BLaER1 treated with 17β-estradiol and CSF1 and Interleukin-3, amounts not matched to agents 10 nM and 100 nM (cell line): ENCODE measurements around the gene TMEM95.
"Not testable (repeated sequence)": the region's sequence is repeated elsewhere in the genome, so short reads cannot be mapped to it uniquely, and the experiment has no call there.

Source experiments
- H3K27ac ChIP-seq, 11 experiments: shearing (Covaris generic); formaldehyde crosslinking; 2 replicates each; pipeline ENCODE4 v1.8.1; 2022
- H3K27me3 ChIP-seq, 11 experiments: shearing (Covaris generic); formaldehyde crosslinking; 2 replicates each; pipeline ENCODE4 v1.8.1; 2022
- H3K36me3 ChIP-seq, 11 experiments: shearing (Covaris generic); formaldehyde crosslinking; 2 replicates each; pipeline ENCODE4 v1.8.1; 2022
- H3K4me1 ChIP-seq, 10 experiments: shearing (Covaris generic); formaldehyde crosslinking; 2 replicates each; pipeline ENCODE4 v1.8.1; 2022
- H3K4me2 ChIP-seq, 11 experiments: shearing (Covaris generic); formaldehyde crosslinking; 2 replicates each; pipeline ENCODE4 v1.8.1; 2022
- H3K4me3 ChIP-seq, 10 experiments: shearing (Covaris generic); formaldehyde crosslinking; 2 replicates each; pipeline ENCODE4 v1.8.1; 2022
- H3K9ac ChIP-seq, 11 experiments: shearing (Covaris generic); formaldehyde crosslinking; 2 replicates each; pipeline ENCODE4 v1.8.1; 2022
- H3K9me3 ChIP-seq, 11 experiments: shearing (Covaris generic); formaldehyde crosslinking; replicated peaks in 1 of 11; 2 replicates each; pipeline ENCODE4 v1.8.1; 2022
- H4K20me1 ChIP-seq, 11 experiments: shearing (Covaris generic); formaldehyde crosslinking; 2 replicates each; pipeline ENCODE4 v1.8.1; 2022
- Cebpa-rat ChIP-seq, 11 experiments: shearing (Covaris generic); IDR thresholded peaks; 2 replicates each; pipeline ENCODE4 v1.8.1; 2022

The TMEM95 gene

DNA sequence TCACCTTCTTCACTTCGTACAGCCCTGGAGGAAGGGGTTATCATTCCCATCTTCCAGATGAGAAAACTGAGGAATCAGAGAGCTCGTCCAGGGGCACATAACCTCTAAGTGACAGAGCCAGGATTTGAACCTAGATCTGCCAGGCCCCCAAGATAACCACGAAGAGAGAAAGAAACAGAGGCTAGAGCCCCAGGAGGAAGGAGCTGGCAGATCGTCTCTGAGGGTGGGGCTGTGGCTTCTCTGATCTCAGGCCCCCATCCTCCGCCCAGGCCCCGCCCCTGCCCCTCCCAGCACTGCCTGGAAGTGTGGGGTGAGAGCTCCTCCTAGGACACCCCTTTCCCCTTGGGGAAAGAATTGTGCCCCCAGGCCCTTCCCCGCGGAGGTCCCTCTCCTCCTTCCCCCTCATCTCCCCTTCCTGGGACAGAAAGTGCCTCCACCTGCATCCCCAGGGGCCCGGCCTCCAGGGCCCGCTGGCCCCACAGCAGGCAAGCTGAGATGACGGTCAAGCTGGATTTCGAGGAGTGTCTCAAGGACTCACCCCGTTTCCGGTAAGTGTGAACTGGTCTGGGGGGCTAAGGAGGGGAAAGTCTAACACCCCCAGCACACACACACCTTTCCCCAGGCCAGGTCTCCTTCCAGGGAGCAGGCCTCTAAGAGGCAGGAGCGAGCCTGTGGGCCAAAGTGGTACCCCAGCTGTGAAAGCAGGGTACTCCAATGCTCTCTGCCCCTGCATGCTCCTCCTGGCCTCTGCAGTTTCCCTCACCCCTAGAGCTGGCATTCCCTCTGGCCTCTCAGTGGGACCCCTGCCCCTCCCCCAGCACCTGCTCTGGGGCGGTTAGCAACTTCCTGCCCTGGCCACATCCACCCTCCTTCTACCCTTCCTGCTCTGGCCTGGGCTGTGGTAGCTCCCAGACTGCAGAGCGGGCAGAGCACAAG, 18.4 kb upstream of the TMEM95 start, which contains the start of gene ACAP1:
ACAP1 (plus strand) TSS at position 290 of the 936 bp plus-strand sequence; CDS start at position 496, 206 bp downstream.
- Histone ChIP-seq H3K27ac (peak within 1 kb of the TSS; percentile 50 to 83 (median 75); a peak in 20 of 22 replicates), H3K9me3 (no peaks in the 10 kb centered on the region), H3K4me1 (peaks cover 64 to 90% (median 82%) of the 10 kb centered on the region in 10 experiments), H3K27me3 (no peaks in the 10 kb centered on the region), H3K9ac (peak within 1 kb of the TSS; percentile 67 to 78 (median 76)), H3K36me3 (peaks cover 0 to 36% (median 6%) of the 10 kb centered on the region in 11 experiments; a peak in 15 of 22 replicates), H3K4me2 (peak within 1 kb of the TSS; percentile 95 to 100 (median 99)), H4K20me1 (peaks cover 0 to 37% (median 0%) of the 10 kb centered on the region in 11 experiments; a peak in 6 of 22 replicates), H3K4me3 (peak within 1 kb of the TSS; percentile 56 to 77 (median 63))
- TF ChIP-seq Cebpa-rat (IDR thresholded peaks at IDR 0.05): no peak

DNA sequence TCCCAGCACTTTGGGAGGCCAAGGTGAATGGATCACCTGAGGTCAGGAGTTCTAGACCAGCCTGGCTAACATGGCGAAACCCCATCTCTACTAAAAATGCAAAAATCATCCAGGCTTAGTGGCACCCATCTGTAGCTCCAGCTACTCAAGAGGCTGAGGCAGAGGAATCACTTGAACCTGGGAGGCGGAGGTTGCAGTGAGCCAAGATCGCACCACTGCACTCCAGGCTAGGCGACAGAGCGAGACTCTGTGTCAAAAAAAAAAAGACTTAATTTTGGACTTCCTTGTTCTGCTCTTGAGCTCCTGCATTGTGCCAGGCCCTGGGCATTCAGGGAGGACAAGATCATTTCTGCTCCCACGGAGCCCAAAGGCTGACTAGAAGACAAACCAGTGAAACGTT, 17.4 kb upstream of the TMEM95 start:
- peaks cover 0 to 47% (median 17%) of the 10 kb centered on the region in 11 experiments; a peak in 18 of 22 replicates for H3K36me3 ChIP-seq
- peak overlapping the region in 8 of 11 experiments; percentile 65 to 83 (median 76); a peak in 16 of 22 replicates for H3K27ac ChIP-seq
- H3K9ac ChIP-seq: peak overlapping the region; percentile 3 to 77 (median 75); a peak in 18 of 22 replicates
- H3K4me3 ChIP-seq: peak overlapping the region; percentile 56 to 77 (median 63); a peak in 16 of 20 replicates
- peak overlapping the region; percentile 95 to 100 (median 99) for H3K4me2 ChIP-seq
- H4K20me1 ChIP-seq: peaks cover 0 to 43% (median 0%) of the 10 kb centered on the region in 11 experiments; a peak in 6 of 22 replicates
- not testable (repeated sequence) for H3K27me3 ChIP-seq, H3K9me3 ChIP-seq
- H3K4me1 ChIP-seq: peaks cover 55 to 79% (median 71%) of the 10 kb centered on the region in 10 experiments

DNA sequence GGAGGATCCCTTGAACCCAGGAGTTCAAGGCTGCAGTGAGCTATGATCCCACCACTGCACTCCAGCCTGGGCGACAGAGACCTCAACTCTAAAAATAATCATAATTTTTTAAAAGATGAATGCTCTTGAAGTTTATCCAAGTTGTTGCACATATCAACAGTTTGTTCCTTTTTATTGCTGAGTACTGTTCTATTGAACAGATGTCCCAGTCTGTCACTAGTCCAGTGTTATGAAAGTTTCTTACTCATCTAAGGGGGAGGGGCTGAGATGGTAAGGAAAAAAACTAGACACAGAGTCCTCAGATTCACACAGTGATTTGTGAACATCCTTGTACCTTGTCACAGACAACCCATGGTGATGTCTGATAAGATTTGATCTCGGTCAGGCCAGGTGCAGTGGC, 14.8 kb upstream of the TMEM95 start:
- Histone ChIP-seq H3K4me1 (peaks cover 42 to 63% (median 51%) of the 10 kb centered on the region in 10 experiments), H3K9me3 (no peaks in the 10 kb centered on the region), H3K4me2 (peak overlapping the region in 8 of 11 experiments; percentile 1 to 40 (median 15); a peak in 6 of 22 replicates), H3K36me3 (peaks cover 0 to 67% (median 30%) of the 10 kb centered on the region in 11 experiments; a peak in 18 of 22 replicates), H3K27ac (peak overlapping the region in 1 of 11 experiments; percentile 27; a peak in 3 of 22 replicates), H3K9ac (peak overlapping the region in 1 of 11 experiments; percentile 29; a peak in 1 of 22 replicates), H3K4me3 (no peak overlapping the region), H4K20me1 (peaks cover 0 to 63% (median 0%) of the 10 kb centered on the region in 11 experiments; a peak in 6 of 22 replicates), H3K27me3 (no peaks in the 10 kb centered on the region)
- no peak for TF ChIP-seq Cebpa-rat (IDR thresholded peaks at IDR 0.05)

DNA sequence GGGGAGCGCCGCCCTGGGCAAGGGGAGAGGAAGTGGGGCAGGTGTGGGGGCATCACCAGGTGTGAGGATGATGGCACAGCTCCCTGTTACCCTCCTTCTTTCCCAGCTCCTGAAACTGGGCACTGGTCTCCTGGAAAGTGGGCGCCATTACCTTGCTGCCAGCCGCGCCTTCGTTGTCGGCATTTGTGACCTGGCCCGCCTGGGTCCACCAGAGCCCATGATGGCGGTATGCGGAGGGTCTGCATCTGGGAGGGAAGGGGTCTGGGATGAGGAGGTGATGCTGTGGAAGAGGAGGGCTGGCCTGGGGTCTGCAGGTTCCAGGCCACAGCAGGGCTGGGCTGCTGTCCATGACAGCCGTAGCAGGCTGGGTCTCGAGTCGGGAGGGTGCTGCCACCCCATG, 13.1 kb upstream of the TMEM95 start:
- Histone ChIP-seq H3K4me3 (no peak overlapping the region), H3K27me3 (no peaks in the 10 kb centered on the region), H3K36me3 (peaks cover 5 to 77% (median 37%) of the 10 kb centered on the region in 11 experiments; a peak in 19 of 22 replicates), H3K4me1 (peaks cover 26 to 47% (median 35%) of the 10 kb centered on the region in 10 experiments), H4K20me1 (peaks cover 0 to 80% (median 0%) of the 10 kb centered on the region in 11 experiments; a peak in 8 of 22 replicates), H3K9me3 (no peaks in the 10 kb centered on the region), H3K4me2 (no peak overlapping the region), H3K27ac (no peak overlapping the region), H3K9ac (no peak overlapping the region)
- no peak for TF ChIP-seq Cebpa-rat (IDR thresholded peaks at IDR 0.05)

DNA sequence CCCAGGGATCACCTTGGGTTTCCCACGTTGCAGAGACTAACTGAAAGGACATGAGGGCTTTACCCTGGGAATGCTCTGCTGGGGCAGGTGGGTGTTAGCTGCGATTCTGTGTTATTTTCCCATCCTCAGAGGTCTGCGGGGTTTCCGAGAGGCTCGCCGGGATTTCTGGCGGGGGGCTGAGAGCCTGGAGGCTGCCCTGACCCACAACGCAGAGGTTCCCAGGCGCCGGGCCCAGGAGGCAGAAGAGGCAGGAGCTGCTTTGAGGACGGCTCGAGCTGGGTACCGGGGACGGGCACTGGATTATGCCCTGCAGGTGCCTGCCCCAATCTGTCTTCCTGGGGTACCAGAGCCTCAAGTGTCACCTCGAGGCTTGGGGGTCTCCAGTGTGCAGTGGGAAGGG, 11.7 kb upstream of the TMEM95 start:
- no peak overlapping the region; a peak in 1 of 22 replicates for H3K4me2 ChIP-seq
- H3K27me3 ChIP-seq: no peaks in the 10 kb centered on the region
- no peak overlapping the region for H3K4me3 ChIP-seq
- H3K27ac ChIP-seq: no peak overlapping the region
- peaks cover 9 to 88% (median 49%) of the 10 kb centered on the region in 11 experiments; a peak in 19 of 22 replicates for H3K36me3 ChIP-seq
- TF ChIP-seq Cebpa-rat (IDR thresholded peaks at IDR 0.05): no peak
- peaks cover 12 to 33% (median 22%) of the 10 kb centered on the region in 10 experiments for H3K4me1 ChIP-seq
- no peaks in the 10 kb centered on the region for H3K9me3 ChIP-seq
- H4K20me1 ChIP-seq: peaks cover 0 to 87% (median 0%) of the 10 kb centered on the region in 11 experiments; a peak in 8 of 22 replicates
- H3K9ac ChIP-seq: peak overlapping the region in 6 of 11 experiments; percentile 13 to 51 (median 31); a peak in 6 of 22 replicates

DNA sequence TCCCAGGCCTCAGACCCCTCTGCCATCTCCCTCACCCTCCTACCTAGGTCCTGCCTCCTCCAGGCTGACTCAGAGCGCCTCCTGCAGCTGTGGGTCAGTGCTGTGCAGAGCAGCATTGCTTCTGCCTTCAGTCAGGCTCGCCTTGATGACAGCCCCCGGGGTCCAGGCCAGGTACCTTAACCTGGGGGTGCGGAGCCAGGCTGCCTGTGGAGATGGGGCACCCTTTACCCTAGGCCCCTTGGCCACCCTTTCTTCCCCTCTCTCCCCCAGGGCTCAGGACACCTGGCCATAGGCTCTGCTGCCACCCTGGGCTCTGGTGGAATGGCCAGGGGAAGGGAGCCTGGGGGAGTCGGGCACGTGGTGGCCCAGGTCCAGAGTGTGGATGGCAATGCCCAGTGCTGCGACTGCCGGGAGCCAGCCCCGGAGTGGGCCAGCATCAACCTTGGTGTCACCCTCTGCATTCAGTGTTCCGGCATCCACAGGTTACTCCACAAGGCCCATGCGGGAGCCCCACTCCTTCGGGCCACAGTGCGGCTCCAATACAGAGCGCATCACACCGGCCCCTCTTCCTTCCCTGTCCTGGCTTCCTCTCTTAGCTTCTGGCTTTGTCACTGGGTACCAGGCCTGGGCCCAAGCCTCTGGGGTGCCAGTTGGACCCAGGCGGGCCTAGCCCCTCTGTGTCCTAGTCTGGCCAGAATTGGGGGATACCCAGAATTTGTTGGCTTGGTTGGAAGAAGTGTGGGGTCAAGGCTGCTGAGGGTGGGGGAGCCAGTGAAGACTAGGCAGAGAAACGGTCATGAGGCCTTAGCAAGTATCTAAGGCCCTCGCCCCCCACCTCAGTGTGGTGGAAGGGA, 8.0 kb upstream of the TMEM95 start:
- Histone ChIP-seq H3K4me1 (peaks cover 14 to 35% (median 20%) of the 10 kb centered on the region in 10 experiments), H3K27me3 (no peaks in the 10 kb centered on the region), H3K9ac (peak overlapping the region in 3 of 11 experiments; percentile 8 to 18 (median 15); a peak in 2 of 22 replicates), H3K9me3 (no peaks in the 10 kb centered on the region), H3K27ac (no peak overlapping the region), H3K4me2 (no peak overlapping the region), H4K20me1 (peaks cover 0 to 73% (median 0%) of the 10 kb centered on the region in 11 experiments; a peak in 8 of 22 replicates), H3K4me3 (no peak overlapping the region), H3K36me3 (peaks cover 5 to 60% (median 41%) of the 10 kb centered on the region in 11 experiments; a peak in 18 of 22 replicates)
- TF ChIP-seq Cebpa-rat (IDR thresholded peaks at IDR 0.05): no peak

DNA sequence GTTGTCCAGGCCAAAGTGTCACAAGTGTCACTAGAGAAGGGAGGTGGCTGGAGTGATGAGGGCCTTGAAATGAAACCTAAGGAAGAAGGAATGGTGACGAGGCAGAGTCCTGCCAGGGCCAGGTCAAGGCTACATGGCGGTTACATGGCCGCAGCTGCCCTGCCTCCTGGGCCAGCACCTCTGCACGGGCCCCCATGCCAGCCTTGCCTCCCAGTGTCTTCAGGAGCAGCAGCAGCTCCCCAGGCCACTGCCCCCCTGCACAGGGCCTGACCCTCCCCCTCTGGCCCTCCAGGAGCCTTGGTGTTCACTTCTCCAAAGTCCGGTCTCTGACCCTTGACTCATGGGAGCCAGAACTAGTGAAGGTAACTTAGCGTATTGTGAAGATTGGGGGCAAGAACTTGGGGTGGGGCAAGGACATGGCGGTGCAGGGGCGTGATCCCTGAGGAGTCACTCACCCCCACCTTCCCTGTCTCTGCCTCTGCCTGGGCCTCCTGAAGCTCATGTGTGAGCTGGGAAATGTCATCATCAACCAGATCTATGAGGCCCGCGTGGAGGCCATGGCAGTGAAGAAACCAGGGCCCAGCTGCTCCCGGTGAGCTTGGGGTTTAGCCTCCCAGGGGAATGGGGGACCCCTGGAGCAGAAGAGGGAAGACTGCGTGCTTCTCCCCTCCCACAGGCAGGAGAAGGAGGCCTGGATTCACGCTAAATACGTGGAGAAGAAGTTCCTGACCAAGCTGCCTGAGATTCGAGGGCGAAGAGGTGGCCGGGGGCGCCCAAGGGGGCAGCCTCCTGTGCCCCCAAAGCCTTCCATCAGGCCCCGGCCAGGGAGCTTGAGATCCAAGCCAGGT, 7.1 kb upstream of the TMEM95 start:
- Histone ChIP-seq H3K4me2 (no peak overlapping the region), H3K27me3 (no peaks in the 10 kb centered on the region), H3K4me3 (no peak overlapping the region), H3K36me3 (peaks cover 0 to 51% (median 36%) of the 10 kb centered on the region in 11 experiments; a peak in 16 of 22 replicates), H3K9me3 (no peaks in the 10 kb centered on the region), H3K4me1 (peaks cover 22 to 42% (median 28%) of the 10 kb centered on the region in 10 experiments), H3K27ac (no peak overlapping the region), H4K20me1 (peaks cover 0 to 73% (median 0%) of the 10 kb centered on the region in 11 experiments; a peak in 8 of 22 replicates), H3K9ac (peak overlapping the region in 5 of 11 experiments; percentile 8 to 24 (median 15); a peak in 6 of 22 replicates)
- no peak for TF ChIP-seq Cebpa-rat (IDR thresholded peaks at IDR 0.05)
